Stimulated activated CD8-positive, alpha-beta memory T cell treated with anti-CD3 and anti-CD28 coated beads, Interleukin-15, amount 100 ng/mL, for 1 hour (primary cell): ENCODE results near the gene FMNL2.

ENCODE experiments used
- DNase-seq: peaks from one replicate; pipeline ENCODE4 v3.0.0-alpha.2; 2020; ENCODE audit warnings: low read depth

FMNL2 gene

GRCh38 chr2:152651834-152652233 is 316.9 kb downstream of the FMNL2 start:
- DNase-seq: no peak

- no peak for DNase-seq
These were observed 320.9 kb downstream of the FMNL2 start for GRCh38 chr2:152655880-152656279.

DNA sequence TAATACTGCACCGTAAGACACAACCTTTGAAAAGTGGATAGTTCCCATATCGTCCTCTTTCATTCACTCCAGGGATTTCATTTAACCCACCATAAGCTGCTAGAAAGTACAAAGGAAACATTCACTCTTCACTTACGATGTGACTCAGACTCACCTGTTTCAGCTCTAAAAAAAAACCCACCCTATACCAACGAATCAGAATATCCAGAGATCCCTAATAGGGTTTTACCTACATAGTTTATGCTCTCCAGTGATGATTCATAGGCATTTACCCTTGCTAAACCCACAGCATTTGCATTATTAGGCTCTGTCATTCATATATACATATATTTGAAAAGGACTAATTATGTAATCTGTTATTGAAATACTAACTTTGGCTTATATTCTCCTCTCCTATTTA is 322.1 kb downstream of the FMNL2 start:
- no peak for DNase-seq

- DNase-seq: no peak
These were observed 323.2 kb downstream of the FMNL2 start for GRCh38 chr2:152658221-152658620.

DNA sequence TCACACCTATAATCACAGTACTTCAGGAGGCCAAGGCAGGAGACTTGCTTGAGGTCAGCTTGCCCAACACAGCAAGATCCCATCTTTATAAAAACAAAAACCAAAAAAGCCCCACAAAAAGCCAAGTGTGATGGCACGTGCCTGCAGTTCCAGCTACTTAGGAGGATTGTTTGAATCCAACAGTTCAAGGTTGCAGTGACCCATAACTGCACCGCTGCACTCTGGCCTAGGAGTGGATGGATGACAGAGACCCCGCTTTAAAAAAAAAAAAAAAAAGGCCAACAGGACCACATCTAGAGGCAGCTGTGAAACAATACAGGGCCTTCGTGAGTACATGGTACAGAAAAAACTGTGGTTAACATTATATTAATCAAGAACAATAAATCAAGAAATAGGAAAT is 326.1 kb downstream of the FMNL2 start:
- no peak for DNase-seq

DNA sequence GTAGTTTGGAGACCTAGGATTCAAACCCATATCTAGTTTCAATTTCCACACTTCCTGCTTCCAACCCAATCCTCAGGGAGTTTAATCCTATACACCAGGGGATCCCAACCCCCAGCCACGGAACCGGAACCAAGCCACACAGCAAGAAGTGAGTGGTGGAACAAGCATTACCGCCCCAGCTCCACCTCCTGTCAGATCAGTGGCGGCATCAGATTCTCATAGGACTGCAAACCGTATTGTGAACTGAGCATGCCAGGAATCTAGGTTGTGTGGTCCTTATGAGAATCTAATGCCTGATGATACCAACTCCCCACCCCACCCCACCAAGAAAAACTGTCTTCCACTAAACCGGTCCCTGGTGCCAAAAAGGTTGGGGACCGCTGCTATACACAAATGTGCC is 329.8 kb downstream of the FMNL2 start:
- DNase-seq: no peak

DNA sequence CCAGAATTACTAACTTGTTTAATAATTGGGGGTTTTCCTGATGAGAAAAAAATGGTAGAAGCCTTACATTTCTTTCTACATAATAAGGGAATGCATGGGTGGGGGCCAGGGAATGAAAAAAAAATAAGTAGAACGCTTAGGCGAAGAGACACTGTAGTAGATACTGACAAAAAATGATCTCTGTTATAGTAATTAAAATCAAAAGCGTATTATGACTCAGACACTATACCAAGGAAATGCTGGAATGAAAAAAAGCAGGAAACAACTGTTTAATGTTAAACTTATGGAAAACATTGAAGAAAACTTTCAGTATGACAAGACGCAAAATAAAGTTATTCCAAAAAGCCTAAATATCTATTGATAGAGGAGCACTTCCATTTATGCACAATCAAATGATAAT is 339.4 kb downstream of the FMNL2 start:
- no peak for DNase-seq

GRCh38 chr2:152676461-152676860 is 341.5 kb downstream of the FMNL2 start:
- DNase-seq: no peak

- no peak for DNase-seq
These were observed 343.8 kb downstream of the FMNL2 start for GRCh38 chr2:152678808-152679207.

DNA sequence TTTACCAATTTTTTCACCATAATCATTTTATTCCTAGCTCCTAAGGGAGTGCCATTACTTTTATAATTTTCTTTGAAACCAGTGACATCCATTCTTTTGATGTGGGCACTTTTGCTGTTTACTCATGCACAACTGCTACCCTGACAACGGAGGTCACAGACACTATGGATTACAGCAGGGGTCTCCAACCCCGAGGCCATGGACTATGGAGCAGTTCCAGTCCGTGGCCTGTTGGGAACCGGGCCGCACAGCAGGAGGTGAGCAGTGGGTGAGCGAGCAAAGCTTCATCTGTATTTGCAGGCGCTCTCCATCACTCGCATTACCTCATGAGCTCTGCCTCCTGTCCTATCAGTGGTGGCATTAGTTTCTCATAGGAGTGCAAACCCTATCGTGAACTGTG is 347.7 kb downstream of the FMNL2 start:
- DNase-seq: no peak

DNA sequence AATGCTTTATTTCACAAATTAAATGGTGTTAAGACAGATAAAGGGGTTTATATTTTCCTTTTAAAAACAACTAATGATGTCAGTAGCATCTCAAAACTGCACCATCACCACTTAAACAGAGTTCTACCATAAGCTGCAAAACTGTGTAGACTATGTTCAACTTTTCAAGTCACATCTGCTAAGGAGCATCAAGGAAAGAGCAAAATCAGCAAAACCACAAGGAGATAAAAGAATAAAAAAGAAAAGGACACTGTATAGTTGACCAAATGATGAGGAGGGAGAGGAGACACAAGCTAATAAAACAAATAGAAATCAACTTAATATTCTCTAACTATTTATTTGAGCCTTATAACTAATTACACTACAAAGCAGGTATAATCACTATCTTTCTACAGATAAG is 348.4 kb downstream of the FMNL2 start:
- DNase-seq: no peak

- no peak for DNase-seq
These were observed 351.3 kb downstream of the FMNL2 start for GRCh38 chr2:152686321-152686720.

GRCh38 chr2:152693033-152693432 is 358.1 kb downstream of the FMNL2 start:
- DNase-seq: no peak

GRCh38 chr2:152694161-152694661 is 359.2 kb downstream of the FMNL2 start:
- DNase-seq: no peak

DNA sequence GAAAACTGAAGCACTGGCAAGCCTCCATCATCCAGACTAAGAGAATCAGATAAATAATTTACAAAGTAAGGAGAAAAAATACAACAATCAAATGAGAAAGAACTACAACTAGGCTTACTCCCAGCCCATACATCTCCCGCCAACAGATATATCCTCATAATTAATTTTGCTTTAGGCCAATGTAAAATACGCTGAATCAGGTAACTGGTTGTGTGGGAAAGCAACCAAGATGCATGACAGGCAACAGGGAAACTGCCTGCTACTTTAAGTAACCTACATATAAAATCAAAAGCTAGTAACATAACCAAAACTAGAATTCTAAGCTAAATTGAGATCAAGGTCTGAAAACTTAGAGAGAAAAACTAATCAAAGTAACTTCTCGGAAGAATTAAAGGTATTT is 360.8 kb downstream of the FMNL2 start:
- no peak for DNase-seq

DNA sequence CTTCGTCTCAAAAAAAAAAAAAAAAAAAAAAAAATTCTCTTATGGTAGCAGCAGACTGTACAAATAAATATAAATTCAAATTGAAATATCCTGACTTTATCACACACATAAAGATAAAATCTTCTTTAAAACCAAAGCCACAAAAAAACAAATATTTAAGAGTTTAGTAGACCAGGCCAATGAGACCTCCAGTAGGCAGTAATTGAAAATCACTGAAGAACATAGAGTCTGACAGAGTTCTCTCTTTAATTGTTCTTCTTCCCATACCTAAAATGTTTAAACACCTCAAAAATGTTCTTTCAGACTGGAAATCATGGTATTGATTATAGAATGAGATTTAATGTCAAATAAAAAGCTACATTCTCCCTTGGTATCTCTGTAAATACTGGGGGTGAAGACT is 361.5 kb downstream of the FMNL2 start:
- no peak for DNase-seq
